HEK293 (cell line): ENCODE measurements around the gene EPB41L2.
"Not testable (repeated sequence)": the region's sequence is repeated elsewhere in the genome, so short reads cannot be mapped to it uniquely, and the experiment has no call there.

ENCODE experiments used
- CTCF ChIA-PET: fragments of 350-600 bp; formaldehyde crosslinking; extraction: SDS; loops from one replicate; lab custom pipeline; 2021; ENCODE audit warnings: antibody characterized with exemption; lab: Yijun Ruan, JAX
- POLR2A ChIA-PET: fragments of 300-600 bp; formaldehyde crosslinking; extraction: SDS; loops from one replicate; lab custom pipeline; 2020; ENCODE audit warnings: antibody characterized with exemption, inconsistent platforms; lab: Yijun Ruan, JAX
- H3K27ac ChIP-seq: fragments of 200-500 bp; sonication (Bioruptor generic); 2 replicates; pipeline ENCODE4 v1.5.1; 2014; ENCODE audit warnings: low read depth, low read length, control low read depth, inconsistent platforms; ENCODE audit errors: extremely low read depth
- H3K36me3 ChIP-seq, 2 experiments: fragments of 200-500 bp in 1 of 2; sonication (Bioruptor generic) in 1 of 2; 1 replicate in 1 of 2; 2 replicates in 1 of 2; pipeline ENCODE4 v1.5.1; 2014 to 2017; ENCODE audit warnings: inconsistent platforms in 2 of 2, low read length in 2 of 2; ENCODE audit not compliant: control insufficient read depth in 2 of 2, insufficient read depth in 1 of 2
- H3K4me1 ChIP-seq: fragments of 200-500 bp; sonication (Bioruptor generic); 2 replicates; pipeline ENCODE4 v1.5.1; 2014; ENCODE audit warnings: mild to moderate bottlenecking, low read length, inconsistent platforms; ENCODE audit not compliant: control insufficient read depth, insufficient read depth
- H3K4me3 ChIP-seq: 2 replicates; pipeline ENCODE4 v1.5.1; 2011; ENCODE audit warnings: low read depth, mild to moderate bottlenecking, control low read depth, low read length, moderate library complexity
- H3K9me3 ChIP-seq: fragments of 200-500 bp; sonication (Bioruptor generic); 2 replicates; pipeline ENCODE4 v1.5.1; 2014; ENCODE audit warnings: low read depth, low read length, inconsistent platforms; ENCODE audit not compliant: control insufficient read depth, insufficient read depth
- HOXC10 ChIP-seq: sonication (generic); formaldehyde crosslinking; IDR thresholded peaks from 2 replicates; pipeline ENCODE4 v1.8.1; 2023; ENCODE audit warnings: mild to moderate bottlenecking, missing genetic modification reagents
- RBAK ChIP-seq: fragments of 450-650 bp; formaldehyde crosslinking; IDR thresholded peaks from 2 replicates; pipeline ENCODE4 v1.5.1; 2016; ENCODE audit warnings: missing biosample characterization, missing genetic modification characterization
- SETDB1 ChIP-seq: IDR thresholded peaks from one replicate; pipeline ENCODE4 v1.6.1; 2017; ENCODE audit warnings: mild to moderate bottlenecking, low read length, moderate library complexity, mixed read lengths; ENCODE audit not compliant: insufficient read length
- TRIM28 ChIP-seq: IDR thresholded peaks from 2 replicates; pipeline ENCODE4 v1.6.1; 2011; ENCODE audit warnings: low read length, control low read depth, borderline replicate concordance
- ZNF132 ChIP-seq: fragments of 450-650 bp; formaldehyde crosslinking; IDR thresholded peaks from 2 replicates; pipeline ENCODE4 v1.5.1; 2017; ENCODE audit warnings: missing biosample characterization, missing genetic modification characterization, borderline replicate concordance
- ZNF146 ChIP-seq: fragments of 450-650 bp; formaldehyde crosslinking; IDR thresholded peaks from 2 replicates; pipeline ENCODE4 v1.5.1; 2016; ENCODE audit warnings: missing biosample characterization, missing genetic modification characterization
- ZNF184 ChIP-seq: fragments of 450-650 bp; IDR thresholded peaks from 2 replicates; pipeline ENCODE4 v1.5.1; 2018; ENCODE audit warnings: missing biosample characterization, mild to moderate bottlenecking, missing genetic modification characterization
- ZNF311 ChIP-seq: fragments of 450-650 bp; formaldehyde crosslinking; IDR thresholded peaks from 2 replicates; pipeline ENCODE4 v1.5.1; 2017; ENCODE audit warnings: missing biosample characterization, missing genetic modification characterization, borderline replicate concordance
- ZNF529 ChIP-seq: fragments of 450-650 bp; formaldehyde crosslinking; IDR thresholded peaks from 2 replicates; pipeline ENCODE4 v1.5.1; 2017; ENCODE audit warnings: missing genetic modification characterization, missing biosample characterization; ENCODE audit not compliant: insufficient replicate concordance
- ZSCAN23 ChIP-seq: fragments of 450-650 bp; formaldehyde crosslinking; IDR thresholded peaks from 2 replicates; pipeline ENCODE4 v1.5.1; 2016; ENCODE audit warnings: missing biosample characterization, missing genetic modification characterization
- TF ChIP-seq, protein P1 (sequence below): fragments of 450-650 bp; formaldehyde crosslinking; IDR thresholded peaks from 2 replicates; pipeline ENCODE4 v1.5.1; 2017; ENCODE audit warnings: missing biosample characterization, missing genetic modification characterization
- TF ChIP-seq, protein P2 (sequence below): fragments of 450-650 bp; formaldehyde crosslinking; IDR thresholded peaks from 2 replicates; pipeline ENCODE4 v1.5.1; 2016; ENCODE audit warnings: missing biosample characterization, missing genetic modification characterization
- TF ChIP-seq, protein P3 (sequence below): fragments of 450-650 bp; formaldehyde crosslinking; IDR thresholded peaks from 2 replicates; pipeline ENCODE4 v1.5.1; 2016; ENCODE audit warnings: missing biosample characterization, missing genetic modification characterization
- TF ChIP-seq, protein P4 (sequence below): fragments of 450-650 bp; formaldehyde crosslinking; IDR thresholded peaks from 2 replicates; pipeline ENCODE4; 2016; ENCODE audit warnings: missing biosample characterization, missing genetic modification characterization
- TF ChIP-seq, protein P5 (sequence below): fragments of 450-650 bp; formaldehyde crosslinking; IDR thresholded peaks from 2 replicates; pipeline ENCODE4 v1.5.0; 2017; ENCODE audit warnings: missing biosample characterization, missing genetic modification characterization, borderline replicate concordance
- TF ChIP-seq, protein P6 (sequence below): fragments of 450-650 bp; formaldehyde crosslinking; IDR thresholded peaks from 2 replicates; pipeline ENCODE4 v1.5.1; 2016; ENCODE audit warnings: missing biosample characterization, missing genetic modification characterization

The EPB41L2 gene

DNA sequence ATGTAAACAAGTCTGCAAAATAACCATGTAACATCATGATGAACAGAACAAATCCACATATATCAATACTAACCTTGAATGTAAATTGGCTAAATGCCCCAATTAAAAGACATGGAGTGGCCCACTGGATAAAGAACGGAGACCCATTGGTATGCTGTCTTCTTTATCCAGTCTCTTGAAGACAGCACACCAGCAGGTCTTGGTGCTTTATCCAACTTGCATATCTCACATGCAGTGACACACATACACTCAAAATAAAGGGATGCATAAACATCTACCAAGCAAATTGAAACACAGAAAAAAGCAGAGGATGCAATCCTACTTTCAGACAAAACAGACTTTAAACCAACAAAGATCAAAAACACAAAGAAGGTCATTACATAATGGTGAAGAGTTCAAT is 30.3 kb upstream of the EPB41L2 start (continued):
- TF ChIP-seq, protein P1, sequence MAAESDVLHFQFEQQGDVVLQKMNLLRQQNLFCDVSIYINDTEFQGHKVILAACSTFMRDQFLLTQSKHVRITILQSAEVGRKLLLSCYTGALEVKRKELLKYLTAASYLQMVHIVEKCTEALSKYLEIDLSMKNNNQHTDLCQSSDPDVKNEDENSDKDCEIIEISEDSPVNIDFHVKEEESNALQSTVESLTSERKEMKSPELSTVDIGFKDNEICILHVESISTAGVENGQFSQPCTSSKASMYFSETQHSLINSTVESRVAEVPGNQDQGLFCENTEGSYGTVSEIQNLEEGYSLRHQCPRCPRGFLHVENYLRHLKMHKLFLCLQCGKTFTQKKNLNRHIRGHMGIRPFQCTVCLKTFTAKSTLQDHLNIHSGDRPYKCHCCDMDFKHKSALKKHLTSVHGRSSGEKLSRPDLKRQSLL (tag by site-specific recombination) = no peak
- TF ChIP-seq, protein P2, sequence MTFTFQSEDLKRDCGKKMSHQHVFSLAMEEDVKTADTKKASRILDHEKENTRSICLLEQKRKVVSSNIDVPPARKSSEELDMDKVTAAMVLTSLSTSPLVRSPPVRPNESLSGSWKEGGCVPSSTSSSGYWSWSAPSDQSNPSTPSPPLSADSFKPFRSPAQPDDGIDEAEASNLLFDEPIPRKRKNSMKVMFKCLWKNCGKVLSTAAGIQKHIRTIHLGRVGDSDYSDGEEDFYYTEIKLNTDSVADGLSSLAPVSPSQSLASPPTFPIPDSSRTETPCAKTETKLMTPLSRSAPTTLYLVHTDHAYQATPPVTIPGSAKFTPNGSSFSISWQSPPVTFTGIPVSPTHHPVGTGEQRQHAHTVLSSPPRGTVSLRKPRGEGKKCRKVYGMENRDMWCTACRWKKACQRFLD = no peak
- TF ChIP-seq SETDB1 = peak; percentile 99
- TF ChIP-seq, protein P3, sequence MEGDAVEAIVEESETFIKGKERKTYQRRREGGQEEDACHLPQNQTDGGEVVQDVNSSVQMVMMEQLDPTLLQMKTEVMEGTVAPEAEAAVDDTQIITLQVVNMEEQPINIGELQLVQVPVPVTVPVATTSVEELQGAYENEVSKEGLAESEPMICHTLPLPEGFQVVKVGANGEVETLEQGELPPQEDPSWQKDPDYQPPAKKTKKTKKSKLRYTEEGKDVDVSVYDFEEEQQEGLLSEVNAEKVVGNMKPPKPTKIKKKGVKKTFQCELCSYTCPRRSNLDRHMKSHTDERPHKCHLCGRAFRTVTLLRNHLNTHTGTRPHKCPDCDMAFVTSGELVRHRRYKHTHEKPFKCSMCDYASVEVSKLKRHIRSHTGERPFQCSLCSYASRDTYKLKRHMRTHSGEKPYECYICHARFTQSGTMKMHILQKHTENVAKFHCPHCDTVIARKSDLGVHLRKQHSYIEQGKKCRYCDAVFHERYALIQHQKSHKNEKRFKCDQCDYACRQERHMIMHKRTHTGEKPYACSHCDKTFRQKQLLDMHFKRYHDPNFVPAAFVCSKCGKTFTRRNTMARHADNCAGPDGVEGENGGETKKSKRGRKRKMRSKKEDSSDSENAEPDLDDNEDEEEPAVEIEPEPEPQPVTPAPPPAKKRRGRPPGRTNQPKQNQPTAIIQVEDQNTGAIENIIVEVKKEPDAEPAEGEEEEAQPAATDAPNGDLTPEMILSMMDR = no peak
- TF ChIP-seq ZNF184 (tag by site-specific recombination) = no peak
- TF ChIP-seq ZNF529 (tag by site-specific recombination) = peak; percentile 84
- no peak for TF ChIP-seq ZNF132 (tag by site-specific recombination)
- TF ChIP-seq, protein P4, sequence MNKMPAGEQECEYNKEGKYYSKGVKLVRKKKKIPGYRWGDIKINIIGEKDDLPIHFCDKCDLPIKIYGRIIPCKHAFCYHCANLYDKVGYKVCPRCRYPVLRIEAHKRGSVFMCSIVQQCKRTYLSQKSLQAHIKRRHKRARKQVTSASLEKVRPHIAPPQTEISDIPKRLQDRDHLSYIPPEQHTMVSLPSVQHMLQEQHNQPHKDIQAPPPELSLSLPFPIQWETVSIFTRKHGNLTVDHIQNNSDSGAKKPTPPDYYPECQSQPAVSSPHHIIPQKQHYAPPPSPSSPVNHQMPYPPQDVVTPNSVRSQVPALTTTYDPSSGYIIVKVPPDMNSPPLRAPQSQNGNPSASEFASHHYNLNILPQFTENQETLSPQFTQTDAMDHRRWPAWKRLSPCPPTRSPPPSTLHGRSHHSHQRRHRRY = no peak
- TF ChIP-seq, protein P5, sequence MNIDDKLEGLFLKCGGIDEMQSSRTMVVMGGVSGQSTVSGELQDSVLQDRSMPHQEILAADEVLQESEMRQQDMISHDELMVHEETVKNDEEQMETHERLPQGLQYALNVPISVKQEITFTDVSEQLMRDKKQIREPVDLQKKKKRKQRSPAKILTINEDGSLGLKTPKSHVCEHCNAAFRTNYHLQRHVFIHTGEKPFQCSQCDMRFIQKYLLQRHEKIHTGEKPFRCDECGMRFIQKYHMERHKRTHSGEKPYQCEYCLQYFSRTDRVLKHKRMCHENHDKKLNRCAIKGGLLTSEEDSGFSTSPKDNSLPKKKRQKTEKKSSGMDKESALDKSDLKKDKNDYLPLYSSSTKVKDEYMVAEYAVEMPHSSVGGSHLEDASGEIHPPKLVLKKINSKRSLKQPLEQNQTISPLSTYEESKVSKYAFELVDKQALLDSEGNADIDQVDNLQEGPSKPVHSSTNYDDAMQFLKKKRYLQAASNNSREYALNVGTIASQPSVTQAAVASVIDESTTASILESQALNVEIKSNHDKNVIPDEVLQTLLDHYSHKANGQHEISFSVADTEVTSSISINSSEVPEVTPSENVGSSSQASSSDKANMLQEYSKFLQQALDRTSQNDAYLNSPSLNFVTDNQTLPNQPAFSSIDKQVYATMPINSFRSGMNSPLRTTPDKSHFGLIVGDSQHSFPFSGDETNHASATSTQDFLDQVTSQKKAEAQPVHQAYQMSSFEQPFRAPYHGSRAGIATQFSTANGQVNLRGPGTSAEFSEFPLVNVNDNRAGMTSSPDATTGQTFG (tag by site-specific recombination) = no peak
- TF ChIP-seq RBAK = no peak
- TF ChIP-seq ZNF311 (tag by site-specific recombination) = no peak
- peak; percentile 99 for TF ChIP-seq TRIM28
- TF ChIP-seq ZSCAN23 (tag by site-specific recombination) = no peak
- no peak for TF ChIP-seq HOXC10 (CRISPR knock-in tag)
- TF ChIP-seq, all 188 proteins: peak for 4

DNA sequence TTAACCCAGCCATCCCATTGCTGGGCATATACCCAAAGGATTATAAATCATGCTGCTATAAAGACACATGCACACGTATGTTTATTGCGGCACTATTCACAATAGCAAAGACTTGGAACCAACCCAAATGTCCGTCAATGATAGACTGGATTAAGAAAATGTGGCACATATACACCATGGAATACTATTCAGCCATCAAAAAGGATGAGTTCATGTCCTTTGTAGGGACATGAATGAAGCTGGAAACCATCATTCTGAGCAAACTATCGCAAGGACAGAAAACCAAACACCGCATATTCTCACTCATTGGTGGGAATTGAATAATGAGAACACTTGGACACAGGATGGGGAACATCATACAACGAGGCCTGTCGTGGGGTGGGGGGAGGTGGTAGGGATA is 28.9 kb upstream of the EPB41L2 start:
- H3K9me3 ChIP-seq, H3K4me1 ChIP-seq, POLR2A ChIA-PET, CTCF ChIA-PET, H3K4me3 ChIP-seq, H3K36me3 ChIP-seq, H3K27ac ChIP-seq: not testable (repeated sequence)
- peak; percentile 70 for TF ChIP-seq ZNF146
- TF ChIP-seq, protein P6, sequence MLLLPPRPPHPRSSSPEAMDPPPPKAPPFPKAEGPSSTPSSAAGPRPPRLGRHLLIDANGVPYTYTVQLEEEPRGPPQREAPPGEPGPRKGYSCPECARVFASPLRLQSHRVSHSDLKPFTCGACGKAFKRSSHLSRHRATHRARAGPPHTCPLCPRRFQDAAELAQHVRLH (tag by site-specific recombination) = peak; percentile 50; the same call in 1 of the 2 replicates

DNA sequence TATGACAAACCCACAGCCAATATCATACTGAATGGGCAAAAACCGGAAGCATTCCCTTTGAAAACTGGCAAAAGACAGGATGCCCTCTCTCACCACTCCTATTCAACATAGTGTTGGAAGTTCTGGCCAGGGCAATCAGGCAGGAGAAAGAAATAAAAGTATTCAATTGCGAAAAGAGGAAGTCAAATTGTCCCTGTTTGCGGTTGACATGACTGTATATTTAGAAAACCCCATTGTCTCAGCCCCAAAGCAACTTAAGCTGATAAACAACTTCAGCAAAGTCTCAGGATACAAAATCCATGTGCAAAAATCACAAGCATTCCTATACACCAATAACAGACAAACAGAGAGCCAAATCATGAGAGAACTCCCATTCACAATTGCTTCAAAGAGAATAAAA is 27.3 kb upstream of the EPB41L2 start:
- H3K9me3 ChIP-seq, H3K4me1 ChIP-seq, H3K27ac ChIP-seq, POLR2A ChIA-PET, CTCF ChIA-PET, H3K4me3 ChIP-seq, H3K36me3 ChIP-seq: not testable (repeated sequence)
